COR-L47 (cell line): ENCODE results near the gene UBQLNL.

Source experiments
- DNase-seq: peaks from one replicate; lab custom pipeline; 2025; lab: John Stamatoyannopoulos, UW

The UBQLNL gene

GRCh38 chr11:5507933-5508305 lies 8.6 kb downstream of the UBQLNL start:
- no peak for DNase-seq

- no peak for DNase-seq
Observed at GRCh38 chr11:5507177-5507932, 9.1 kb downstream of the UBQLNL start.

GRCh38 chr11:5505363-5506048 lies 11.0 kb downstream of the UBQLNL start:
- DNase-seq = no peak

DNA sequence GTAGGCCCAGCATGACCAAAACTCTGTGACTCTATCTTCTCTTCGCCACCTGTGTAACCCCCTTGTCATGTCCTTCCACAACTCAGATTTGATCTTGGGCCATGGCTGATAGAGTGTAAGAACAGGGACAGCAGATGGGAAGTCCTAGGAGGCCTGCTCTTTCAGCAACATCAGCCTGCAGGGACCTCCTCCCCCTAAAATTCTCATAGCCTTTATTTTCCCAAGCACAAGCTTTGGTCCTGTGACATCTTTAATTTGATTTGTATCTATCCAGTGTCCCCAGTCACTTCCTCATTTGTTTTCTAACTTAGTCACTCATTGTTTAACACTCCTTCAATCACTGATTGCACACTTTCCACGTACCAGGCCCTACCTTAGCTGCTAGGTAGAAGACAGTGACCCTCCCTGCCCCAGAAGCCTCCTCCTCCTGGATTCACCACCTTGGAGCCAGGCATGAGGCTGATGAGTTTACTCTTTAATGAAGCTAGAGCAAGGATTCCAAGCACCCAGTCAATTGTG lies 12.0 kb downstream of the UBQLNL start:
- no peak for DNase-seq

DNA sequence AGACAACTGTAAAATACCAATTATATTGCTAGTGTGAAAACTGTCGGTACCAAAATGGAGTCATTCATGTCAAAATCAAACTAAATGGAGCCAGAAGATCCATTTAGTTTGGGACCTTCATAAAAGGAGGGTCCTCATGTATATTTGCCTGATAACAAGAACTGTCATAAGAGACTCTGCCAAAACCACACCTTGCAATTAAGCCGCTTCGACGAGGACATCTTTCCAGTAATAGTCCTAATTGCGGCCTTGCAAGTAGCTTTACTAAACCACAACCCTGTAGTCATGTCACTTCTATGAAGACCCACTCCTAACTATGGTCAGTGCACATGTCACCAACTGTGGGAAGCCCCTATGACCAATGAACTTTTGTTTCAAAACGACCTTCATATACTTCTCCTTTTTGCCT lies 16.1 kb downstream of the UBQLNL start:
- DNase-seq = no peak

DNA sequence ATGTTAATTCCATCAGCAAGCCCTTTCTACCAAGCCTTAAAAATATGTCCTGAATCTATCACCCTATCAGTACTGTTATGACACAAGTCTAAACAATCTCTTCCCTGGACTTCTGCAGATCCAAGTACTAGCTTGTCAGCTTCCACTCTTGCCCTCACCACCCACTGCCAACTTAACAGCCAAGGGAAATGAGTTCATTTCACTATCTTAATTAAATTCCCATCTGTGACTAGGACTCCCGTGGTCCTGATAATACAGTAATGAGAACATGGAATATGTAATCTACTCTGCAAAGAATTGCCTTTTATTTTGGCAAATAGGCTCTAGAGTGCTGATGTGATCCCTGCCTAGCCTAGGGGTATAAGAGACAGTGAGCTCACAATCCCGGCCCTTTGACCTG lies 16.8 kb downstream of the UBQLNL start:
- DNase-seq = no peak

GRCh38 chr11:5489576-5490357 lies 26.7 kb downstream of the UBQLNL start:
- DNase-seq = no peak

- DNase-seq = no peak
Observed at GRCh38 chr11:5488798-5489399, 27.6 kb downstream of the UBQLNL start.

DNA sequence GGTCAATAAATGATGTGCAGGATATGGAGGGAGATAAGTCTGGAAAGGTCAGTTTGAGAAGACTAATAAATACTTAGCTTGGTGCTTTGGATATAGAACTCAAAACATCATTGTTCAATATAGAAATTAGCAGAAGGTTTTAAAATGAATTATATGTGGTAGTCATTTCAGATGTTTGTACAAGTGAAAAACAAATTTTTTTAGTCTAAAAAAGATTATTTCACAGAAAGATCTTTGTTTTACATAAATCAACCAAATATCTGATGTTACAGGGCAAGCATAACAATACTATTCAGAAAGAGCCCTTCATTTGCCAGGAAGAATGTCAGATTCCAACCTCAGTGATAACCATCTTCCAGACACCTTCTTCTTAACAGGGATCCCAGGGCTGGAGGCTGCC lies 28.1 kb downstream of the UBQLNL start, which contains the start of gene OR52D1:
OR52D1 (plus strand) TSS at position 301 of the 400 bp plus-strand sequence; CDS start at position 323, 22 bp downstream.
- DNase-seq = no peak

DNA sequence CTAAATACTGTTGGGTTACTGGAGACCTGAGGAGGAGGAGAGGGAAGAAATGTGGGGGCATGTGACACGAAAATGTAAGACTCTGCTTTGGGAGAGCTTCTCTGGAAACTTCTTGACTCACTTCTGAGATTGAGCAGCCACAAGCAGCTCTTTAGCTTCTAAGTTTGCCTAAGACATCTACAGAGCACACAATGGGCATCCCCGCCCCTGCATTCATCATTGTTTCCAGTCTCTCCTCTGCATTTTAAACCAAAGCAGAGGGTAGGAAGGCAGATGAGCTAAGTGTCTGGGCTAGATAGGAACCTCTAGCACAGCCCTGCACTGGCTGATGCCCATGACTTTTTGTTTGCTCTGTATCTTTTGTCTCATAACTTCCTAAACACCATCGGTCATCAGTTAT lies 30.1 kb downstream of the UBQLNL start:
- DNase-seq = no peak

- DNase-seq = no peak
Observed at GRCh38 chr11:5486003-5486402, 30.5 kb downstream of the UBQLNL start.

- no peak for DNase-seq
Observed at GRCh38 chr11:5476186-5476819, 40.2 kb downstream of the UBQLNL start.

GRCh38 chr11:5473921-5474320 lies 42.6 kb downstream of the UBQLNL start:
- no peak for DNase-seq

DNA sequence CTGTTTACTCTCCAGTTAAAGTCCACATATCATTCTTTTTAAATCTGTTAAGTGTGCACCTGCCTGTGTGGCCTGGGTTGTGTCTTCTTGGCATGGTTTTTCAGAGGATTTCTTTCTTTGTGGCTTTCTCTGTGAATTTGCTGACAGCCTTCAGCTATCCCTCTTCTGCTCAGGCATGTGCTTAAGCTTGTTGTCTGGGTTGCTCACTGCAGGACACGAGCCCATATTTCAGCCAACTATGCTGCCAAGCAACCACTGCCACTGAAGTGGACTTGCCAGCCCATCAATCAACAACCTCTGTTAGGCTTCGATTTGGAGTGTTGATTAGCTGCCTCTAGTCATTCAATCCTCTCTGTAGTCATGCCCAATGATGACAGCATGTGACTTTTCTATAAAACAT lies 49.0 kb downstream of the UBQLNL start:
- DNase-seq = no peak
